Erythroblast (primary cell): ENCODE results near the gene TRIO.

Source experiments
- DNase-seq, 2 experiments: peaks; one replicate each; lab custom pipeline; 2025; lab: John Stamatoyannopoulos, UW
- GATA1 ChIP-seq: IDR thresholded peaks from 2 replicates; pipeline ENCODE4 v1.6.1; 2011; ENCODE audit warnings: low read depth, mild to moderate bottlenecking, control low read depth, low read length, moderate library complexity
- POLR2A ChIP-seq: IDR thresholded peaks from 2 replicates; pipeline ENCODE4 v1.6.1; 2011; ENCODE audit warnings: mild to moderate bottlenecking, low read length

Gene TRIO

DNA sequence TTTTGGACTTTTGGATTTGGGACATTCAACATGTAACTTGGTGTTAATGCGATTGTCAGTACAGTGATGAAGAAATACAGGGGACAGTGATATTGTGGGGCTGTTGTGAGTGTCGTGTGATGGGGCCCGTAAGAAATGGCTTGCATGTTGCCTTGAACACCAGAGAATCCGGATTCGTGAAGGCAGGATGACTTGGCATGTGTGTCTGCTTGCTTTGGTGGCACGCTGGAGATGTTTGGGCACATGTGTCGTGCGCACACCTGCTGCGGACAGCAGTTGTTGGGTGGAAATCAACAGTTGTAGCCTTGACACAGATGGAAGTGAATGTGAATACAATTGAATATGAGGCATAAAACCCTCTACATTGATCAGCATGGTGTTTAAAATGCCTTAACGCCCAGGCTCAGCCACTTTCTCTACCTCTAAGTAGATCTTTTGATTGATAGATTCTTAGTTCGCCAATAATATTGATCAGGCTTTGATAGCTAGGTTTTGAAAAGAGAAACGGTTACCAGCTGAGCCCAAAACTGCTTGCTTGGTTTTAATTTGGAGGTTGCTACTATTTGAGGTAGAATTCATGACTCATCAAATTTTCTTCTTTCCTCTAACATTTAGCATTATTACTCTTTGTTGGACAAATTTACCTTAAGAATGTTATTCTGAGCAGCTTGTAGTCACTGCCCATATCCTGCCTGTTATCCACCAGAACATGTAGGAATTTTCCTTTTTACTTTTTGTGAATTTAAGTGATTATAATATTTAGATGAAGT lies 94.4 kb downstream of the TRIO start:
- no peak for DNase-seq
- no peak for TF ChIP-seq GATA1
- no peak for TF ChIP-seq POLR2A

DNA sequence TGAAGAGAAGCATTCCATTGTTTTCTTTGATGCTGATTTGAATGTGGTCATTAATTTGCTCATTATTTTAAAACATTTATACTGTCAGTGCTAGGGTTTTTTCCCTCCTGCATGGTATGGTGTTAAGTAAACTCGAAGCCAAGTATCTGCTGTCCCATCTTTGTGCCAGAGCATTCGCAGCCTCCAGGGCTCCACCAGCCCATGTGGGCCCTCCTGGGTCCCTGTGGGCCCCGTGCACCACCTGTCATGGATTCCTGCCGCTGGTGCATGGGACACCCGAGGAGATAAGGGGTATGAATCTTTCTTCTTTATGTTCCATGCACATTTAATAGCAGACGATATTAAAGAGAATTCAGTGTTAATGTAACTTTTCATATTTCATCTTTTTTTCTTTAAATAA lies 95.1 kb downstream of the TRIO start:
- TF ChIP-seq POLR2A, result no peak
- no peak for TF ChIP-seq GATA1
- DNase-seq, result no peak

DNA sequence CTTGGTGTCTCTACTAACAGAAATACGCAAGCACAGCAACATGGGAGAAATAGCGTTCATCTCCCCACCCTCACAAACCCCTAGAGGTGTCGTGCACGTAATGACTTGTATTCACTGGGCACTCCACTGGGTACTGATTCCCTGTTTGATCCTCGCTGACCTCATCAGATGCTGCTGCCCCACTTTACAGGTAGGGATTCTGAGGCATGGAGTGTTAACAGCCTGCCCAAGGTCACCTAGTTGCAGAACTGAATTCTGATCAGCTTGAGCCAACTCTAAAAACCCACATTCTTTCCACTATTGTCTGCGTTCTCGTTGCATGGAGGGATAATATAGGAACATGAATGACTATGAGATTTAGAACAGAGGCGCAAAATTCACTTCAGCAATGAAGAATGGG lies 96.3 kb downstream of the TRIO start:
- TF ChIP-seq GATA1, result no peak
- no peak for DNase-seq

DNA sequence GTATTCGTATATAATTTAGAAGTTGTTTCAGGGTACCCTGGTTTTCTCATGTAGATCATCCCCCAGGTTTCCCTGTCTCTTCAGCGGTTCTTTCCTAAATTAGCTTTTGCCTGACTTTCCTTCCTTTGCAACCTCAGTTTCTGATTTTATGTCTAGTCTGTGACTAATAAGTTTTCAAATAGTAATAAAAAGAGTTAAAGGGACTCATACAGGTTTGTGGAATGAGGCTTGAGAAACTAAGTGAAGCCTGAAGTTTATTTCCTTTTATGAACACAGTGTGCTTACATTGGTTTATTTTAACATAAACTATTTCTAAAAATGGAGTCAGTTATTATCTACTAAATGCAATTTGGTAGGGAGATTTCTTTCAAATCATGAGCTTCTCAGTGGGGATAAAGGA lies 96.8 kb downstream of the TRIO start:
- TF ChIP-seq GATA1, result no peak
- DNase-seq, result no peak

DNA sequence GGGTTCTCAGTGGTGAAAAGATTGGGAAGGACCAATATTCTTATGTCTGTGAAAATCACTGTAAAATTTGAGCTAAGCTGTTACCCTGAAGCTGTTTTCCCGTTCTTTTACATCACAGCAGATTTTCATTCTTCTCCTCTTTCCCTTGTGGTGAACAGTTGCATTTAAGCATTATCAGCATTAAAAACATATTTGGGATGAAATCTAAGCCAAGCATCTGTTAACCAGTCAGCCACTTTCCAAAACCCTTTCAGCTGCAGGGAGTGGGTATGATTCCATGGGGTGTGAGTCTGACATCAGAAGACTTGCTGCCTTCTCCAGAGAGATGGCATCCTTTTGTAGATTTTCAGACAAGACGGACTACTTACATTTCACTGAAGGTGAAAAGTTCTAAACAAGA lies 97.2 kb downstream of the TRIO start:
- DNase-seq, result no peak

DNA sequence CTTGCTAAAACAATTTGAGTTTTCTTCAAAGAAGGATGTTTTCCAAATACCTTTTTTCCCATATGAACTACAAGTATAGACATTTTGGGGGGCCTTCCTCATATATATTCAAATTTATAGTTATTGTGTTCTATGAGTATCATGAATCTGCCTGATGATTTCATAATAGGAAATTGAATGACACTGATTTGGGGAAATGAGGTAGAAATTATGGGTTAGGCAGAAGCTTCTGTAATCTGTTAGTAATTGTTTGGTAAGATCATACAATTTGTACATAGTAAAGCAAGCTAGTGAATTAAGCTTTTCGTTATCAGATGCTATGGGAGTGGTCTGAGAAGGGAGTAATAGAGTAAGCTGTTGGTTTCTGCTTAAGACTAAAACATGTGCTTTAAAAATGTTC lies 98.0 kb downstream of the TRIO start:
- TF ChIP-seq GATA1, result no peak
- TF ChIP-seq POLR2A, result no peak
- no peak for DNase-seq

More for the DNA sequence above, 97.2 kb downstream of the TRIO start:
- no peak for TF ChIP-seq GATA1
- no peak for TF ChIP-seq POLR2A

DNA sequence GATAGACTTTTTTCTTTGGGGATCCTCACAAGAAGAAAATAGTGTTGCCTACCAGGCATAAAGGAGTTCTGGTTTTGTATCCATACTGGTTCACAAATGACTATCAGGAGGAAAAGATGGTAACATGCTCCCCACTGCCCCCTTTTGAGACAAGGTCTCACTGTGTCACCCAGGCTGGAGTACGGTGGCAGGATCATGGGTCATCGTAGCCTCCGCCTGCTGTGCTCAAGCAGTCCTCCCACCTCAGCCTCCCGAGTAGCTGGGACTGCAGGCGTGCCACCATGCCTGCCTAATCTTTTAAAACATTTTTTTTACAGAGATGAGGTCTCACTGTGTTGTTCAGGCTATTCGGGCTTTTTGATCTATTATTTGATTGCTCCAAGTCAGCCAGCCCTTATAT lies 99.3 kb downstream of the TRIO start:
- no peak for DNase-seq
- TF ChIP-seq POLR2A (no peak), GATA1 (no peak)

DNA sequence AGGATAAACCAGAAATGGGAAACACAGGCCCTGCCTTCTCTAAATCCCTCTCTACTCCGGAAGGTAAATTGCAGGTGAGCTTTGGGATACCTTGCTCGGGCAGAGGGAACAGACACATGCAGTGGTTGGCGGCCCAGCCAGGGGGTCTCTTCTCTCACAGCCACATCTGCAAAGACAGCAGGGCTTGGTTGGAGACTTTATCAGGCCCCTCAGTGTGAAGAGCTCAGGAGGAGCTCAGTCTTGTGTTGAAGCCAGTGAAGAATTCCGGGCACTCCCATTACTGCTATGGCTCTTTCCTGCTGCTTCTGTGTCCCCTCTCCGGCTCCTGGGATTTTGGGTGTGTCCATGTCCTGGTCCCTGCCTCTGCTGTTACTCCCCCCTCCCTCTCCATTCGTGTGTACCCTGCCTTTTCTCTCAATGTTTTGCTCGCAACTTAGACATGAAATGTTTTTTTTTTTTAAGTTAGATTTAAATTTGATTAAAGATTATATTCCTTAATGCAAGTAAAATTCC lies 99.8 kb downstream of the TRIO start:
- TF ChIP-seq GATA1 (no peak), POLR2A (no peak)

DNA sequence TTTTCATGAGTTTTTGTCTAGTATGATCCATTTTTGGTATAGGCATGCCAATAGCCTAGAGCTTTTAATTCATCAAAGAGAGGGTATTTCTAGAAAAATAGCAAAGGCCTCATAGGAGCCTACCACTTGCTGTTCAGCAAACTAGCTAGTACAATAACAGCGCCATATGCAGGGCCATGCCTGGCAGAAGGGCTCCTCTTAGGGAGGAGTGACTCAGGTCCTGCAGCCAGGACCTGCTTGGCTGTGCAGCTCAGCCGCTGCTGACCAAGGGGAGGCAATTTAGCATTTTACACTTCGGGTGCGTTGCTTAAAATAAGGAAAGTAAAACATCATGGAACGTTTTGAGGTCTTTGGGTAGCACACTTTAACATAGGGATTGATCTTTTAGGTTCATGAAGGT lies 100.6 kb downstream of the TRIO start:
- no peak for DNase-seq
- TF ChIP-seq GATA1 (no peak), POLR2A (no peak)

More for the DNA sequence above, 99.8 kb downstream of the TRIO start:
- no peak for DNase-seq

DNA sequence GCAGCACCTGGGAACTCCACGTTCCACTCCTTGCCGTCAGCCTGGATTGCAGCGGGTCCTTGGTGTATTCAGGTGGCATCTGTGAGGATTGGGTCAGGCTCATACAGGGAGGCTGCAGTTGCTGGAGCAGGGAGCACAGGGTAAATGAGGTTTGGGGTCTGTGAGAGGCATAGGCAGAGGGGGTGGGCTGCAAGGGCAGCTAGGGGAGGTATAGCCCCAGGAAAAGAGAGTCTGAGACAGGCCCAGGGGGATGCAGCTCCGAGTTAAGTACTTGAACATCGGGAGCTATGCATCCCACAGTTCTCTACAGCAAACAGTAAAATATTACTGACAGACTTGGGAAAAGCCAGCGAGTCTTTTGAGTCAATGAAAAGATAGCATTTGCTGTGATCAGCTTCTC lies 101.6 kb downstream of the TRIO start:
- DNase-seq, result no peak
- no peak for TF ChIP-seq POLR2A
- no peak for TF ChIP-seq GATA1

DNA sequence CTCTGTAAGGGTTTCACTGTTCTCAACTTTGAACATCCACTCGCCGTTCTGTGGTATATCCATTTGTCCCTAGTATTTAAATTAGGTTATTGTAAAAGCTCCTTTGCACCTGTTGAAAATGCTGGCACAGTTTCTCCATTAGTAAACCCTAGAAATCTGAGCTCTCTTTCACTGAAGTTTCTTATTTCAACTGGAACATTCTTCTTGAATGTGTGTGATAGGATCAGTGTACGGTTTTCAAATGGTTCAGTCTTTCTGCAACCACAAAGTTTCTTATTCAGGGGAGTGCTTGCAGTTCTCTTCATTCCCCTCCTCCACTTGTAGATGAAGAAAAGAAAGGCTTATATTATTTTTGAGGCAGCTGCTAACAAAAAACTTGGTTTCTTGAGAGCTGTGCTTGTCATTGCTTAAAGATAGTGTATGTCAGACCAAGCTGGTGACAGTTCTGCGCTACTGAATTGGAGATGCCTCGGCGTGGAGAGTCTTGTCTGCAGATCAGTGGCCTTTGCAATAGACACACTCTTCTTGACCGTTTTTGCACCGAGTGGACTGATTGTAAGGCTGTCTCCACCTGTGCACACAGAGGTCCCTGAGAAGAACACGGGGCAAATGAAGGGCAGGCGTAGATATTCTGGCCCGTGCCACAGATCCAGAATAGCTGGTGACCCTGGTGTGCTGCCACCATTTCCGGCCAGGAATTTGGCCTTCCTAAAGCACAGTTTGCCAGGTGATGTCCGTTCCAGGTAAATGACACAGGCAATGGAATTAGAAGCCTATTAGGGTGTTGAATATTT lies 102.2 kb downstream of the TRIO start:
- TF ChIP-seq POLR2A, result no peak
- no peak for TF ChIP-seq GATA1
- DNase-seq, result no peak

DNA sequence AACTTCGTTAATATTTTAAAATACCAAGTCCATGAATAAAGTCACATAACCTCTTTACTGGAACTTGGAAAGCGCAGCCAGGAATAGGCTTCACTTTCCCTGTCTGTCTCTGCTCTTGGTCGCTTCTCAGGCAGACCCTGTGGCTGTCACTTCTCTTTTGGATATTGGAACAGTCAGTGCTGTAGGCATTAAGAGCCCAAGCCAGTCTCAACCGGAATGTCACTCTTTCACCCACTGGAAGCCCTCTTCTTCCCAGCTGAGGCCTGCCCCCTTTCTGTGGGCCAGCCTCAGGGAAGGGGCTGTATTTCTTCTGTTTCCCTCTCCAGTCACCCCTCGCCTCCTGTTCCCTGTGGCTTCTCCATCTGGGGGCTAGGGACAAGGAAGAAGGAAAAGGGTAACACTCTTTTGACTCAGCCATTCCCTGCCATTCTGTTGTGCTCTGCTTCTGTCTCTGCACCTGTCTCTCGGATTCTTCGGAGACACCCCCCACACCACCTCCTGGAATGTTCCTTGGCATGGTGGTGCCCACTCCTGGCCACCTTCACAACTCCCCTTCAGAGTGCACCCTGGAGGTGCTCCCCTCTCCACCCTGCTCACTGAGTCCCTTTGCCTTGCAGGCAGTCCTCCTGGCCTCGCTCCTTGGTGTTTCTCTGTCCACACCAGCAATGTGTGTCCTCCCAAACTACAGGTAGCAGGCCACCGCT lies 103.4 kb downstream of the TRIO start:
- no peak for TF ChIP-seq GATA1
- TF ChIP-seq POLR2A, result no peak
- DNase-seq, result no peak

DNA sequence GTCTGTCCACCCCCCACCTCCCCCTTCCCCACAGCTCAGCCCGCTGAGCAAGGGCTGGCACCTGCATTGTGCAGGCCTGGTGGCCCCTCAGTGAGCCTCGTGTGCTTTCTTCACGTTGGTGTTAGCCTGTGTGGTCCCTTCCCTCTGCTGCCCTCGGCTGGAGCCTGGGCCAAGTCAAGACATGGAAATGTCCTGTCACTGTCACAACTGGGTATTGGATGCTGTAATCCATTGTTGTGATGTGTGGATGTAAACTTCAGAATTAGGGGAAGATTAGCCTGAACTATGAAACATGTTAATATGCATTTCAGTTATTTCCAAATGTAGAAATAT lies 103.9 kb downstream of the TRIO start:
- TF ChIP-seq POLR2A, result no peak
- TF ChIP-seq GATA1, result no peak
- DNase-seq, result no peak
